Osteoblast (primary cell): ENCODE data around the gene AVP. TPM values are rescaled to one million over a fixed set of nuclear protein-coding genes. Genes with fewer than 3 reads are reported as not detected.
A peak's percentile ranks its signal among the peaks of the same experiment; 100 is the strongest.
"Not testable (repeated sequence)": the region's sequence is repeated elsewhere in the genome, so short reads cannot be mapped to it uniquely, and the experiment has no call there.

Experiments used
- DNase-seq: peaks from one replicate; pipeline ENCODE4 v3.0.0; 2011; ENCODE audit warnings: low spot score, mixed read lengths; ENCODE audit not compliant: insufficient read length; ENCODE audit errors: missing footprints
- H2AFZ ChIP-seq: 2 replicates; pipeline ENCODE4 v1.6.0; 2011; ENCODE audit warnings: mild to moderate bottlenecking, low read length
- H3K27ac ChIP-seq: 2 replicates; pipeline ENCODE4 v1.5.1; 2011; ENCODE audit warnings: mild to moderate bottlenecking, low read depth, low read length, moderate library complexity
- H3K27me3 ChIP-seq: 2 replicates; pipeline ENCODE4 v1.6.0; 2012; ENCODE audit warnings: mild to moderate bottlenecking, control low read depth, inconsistent platforms, low read length, moderate library complexity; ENCODE audit not compliant: insufficient read depth
- H3K36me3 ChIP-seq: 2 replicates; pipeline ENCODE4 v1.5.1; 2011; ENCODE audit warnings: mild to moderate bottlenecking, low read length, control low read depth, moderate library complexity; ENCODE audit not compliant: insufficient read depth
- H3K4me1 ChIP-seq: 2 replicates; pipeline ENCODE4 v1.5.1; 2011; ENCODE audit warnings: mild to moderate bottlenecking, low read length, control low read depth, moderate library complexity; ENCODE audit not compliant: insufficient read depth
- H3K4me2 ChIP-seq: 2 replicates; pipeline ENCODE4 v1.6.0; 2011; ENCODE audit warnings: mild to moderate bottlenecking, low read length; ENCODE audit not compliant: insufficient read depth
- H3K4me3 ChIP-seq: fragments of 200-600 bp; sonication (generic); 3 replicates; pipeline ENCODE4 v1.5.1; 2012; ENCODE audit warnings: mild to moderate bottlenecking, low read length, inconsistent platforms; ENCODE audit not compliant: insufficient read depth
- H3K79me2 ChIP-seq: 2 replicates; pipeline ENCODE4 v1.6.0; 2012; ENCODE audit warnings: mild to moderate bottlenecking, low read length, control low read depth, inconsistent platforms; ENCODE audit not compliant: insufficient read depth
- H3K9me3 ChIP-seq: 2 replicates; pipeline ENCODE4 v1.5.1; 2011; ENCODE audit warnings: low read depth, low read length, control low read depth
- H4K20me1 ChIP-seq: 2 replicates; pipeline ENCODE4 v1.6.0; 2012; ENCODE audit warnings: mild to moderate bottlenecking, low read length, control low read depth; ENCODE audit not compliant: insufficient read depth
- total RNA-seq: library from RNA; depleted of rRNA; stranded (reverse); fragments of >200 nt; gene quantifications from 2 replicates; pipeline ENCODE4 v1.2.3, GENCODE V29; 2012
- TF ChIP-seq, protein P1 (sequence below): IDR thresholded peaks from 2 replicates; pipeline ENCODE4 v1.5.1; 2011; ENCODE audit warnings: mild to moderate bottlenecking, low read depth, low read length, moderate library complexity; ENCODE audit errors: extremely low read depth

Gene AVP
- total RNA-seq, 1 donor = not detected

DNA sequence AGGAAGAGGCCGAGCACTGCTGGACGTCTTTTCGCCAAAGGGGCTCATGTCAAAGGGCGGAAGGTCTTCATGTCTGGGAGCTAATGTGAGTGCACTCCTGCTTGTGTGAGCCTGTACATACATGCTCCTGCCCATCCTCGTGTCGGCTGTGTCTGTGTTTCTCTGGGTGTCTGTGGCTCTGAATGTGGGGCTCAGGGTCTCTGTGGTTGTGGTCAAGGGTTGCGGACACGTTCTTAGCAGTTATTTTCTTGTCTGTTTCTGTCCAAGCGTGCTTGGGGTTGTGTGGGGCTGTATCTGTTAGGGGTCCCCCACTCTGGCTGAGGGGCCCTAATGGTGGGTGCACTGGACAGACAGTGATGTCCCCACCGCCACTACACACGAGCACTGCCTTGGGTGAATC lies 2.9 kb downstream of the AVP start:
- TF ChIP-seq, protein P1, sequence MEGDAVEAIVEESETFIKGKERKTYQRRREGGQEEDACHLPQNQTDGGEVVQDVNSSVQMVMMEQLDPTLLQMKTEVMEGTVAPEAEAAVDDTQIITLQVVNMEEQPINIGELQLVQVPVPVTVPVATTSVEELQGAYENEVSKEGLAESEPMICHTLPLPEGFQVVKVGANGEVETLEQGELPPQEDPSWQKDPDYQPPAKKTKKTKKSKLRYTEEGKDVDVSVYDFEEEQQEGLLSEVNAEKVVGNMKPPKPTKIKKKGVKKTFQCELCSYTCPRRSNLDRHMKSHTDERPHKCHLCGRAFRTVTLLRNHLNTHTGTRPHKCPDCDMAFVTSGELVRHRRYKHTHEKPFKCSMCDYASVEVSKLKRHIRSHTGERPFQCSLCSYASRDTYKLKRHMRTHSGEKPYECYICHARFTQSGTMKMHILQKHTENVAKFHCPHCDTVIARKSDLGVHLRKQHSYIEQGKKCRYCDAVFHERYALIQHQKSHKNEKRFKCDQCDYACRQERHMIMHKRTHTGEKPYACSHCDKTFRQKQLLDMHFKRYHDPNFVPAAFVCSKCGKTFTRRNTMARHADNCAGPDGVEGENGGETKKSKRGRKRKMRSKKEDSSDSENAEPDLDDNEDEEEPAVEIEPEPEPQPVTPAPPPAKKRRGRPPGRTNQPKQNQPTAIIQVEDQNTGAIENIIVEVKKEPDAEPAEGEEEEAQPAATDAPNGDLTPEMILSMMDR = no peak
- H3K9me3 ChIP-seq = no peaks in the 10 kb centered on the region
- H3K79me2 ChIP-seq = no peaks in the 10 kb centered on the region
- no peaks in the 10 kb centered on the region for H4K20me1 ChIP-seq
- H3K4me2 ChIP-seq = no peak overlapping the region
- H3K27me3 ChIP-seq = peaks cover 34% of the 10 kb centered on the region
- DNase-seq = peak; percentile 85
- no peak overlapping the region for H3K27ac ChIP-seq
- H2AFZ ChIP-seq = no peak overlapping the region
- no peak overlapping the region for H3K4me3 ChIP-seq
- no peaks in the 10 kb centered on the region for H3K36me3 ChIP-seq
- H3K4me1 ChIP-seq = peaks cover 10% of the 10 kb centered on the region

DNA sequence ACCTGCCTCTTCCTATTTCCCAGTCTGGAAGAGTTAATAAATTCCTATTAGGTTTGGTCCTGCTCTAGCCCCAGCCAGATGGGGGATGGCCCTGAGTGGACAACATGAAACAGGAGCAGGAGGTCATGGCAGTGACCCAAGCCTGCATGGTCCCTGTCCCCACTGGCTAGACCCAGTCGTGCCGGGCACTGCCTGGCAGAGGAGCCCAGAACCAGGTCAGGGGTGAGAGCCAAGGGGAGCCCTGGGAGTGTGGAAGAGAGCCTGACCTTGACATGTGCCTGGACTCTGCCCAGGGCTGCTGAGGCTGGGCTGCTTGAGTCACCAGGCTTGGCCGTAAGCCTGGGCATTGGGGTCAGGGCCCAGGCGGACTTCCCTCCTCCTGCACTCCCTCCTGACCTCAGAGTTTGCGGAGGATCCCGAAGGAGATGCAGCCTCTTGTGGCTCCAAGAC lies 3.6 kb downstream of the AVP start:
- Histone ChIP-seq H3K27me3 (peaks cover 34% of the 10 kb centered on the region), H3K4me2 (no peak overlapping the region), H4K20me1 (no peaks in the 10 kb centered on the region), H3K4me3 (no peak overlapping the region), H3K4me1 (peaks cover 10% of the 10 kb centered on the region), H3K79me2 (no peaks in the 10 kb centered on the region), H2AFZ (no peak overlapping the region), H3K36me3 (no peaks in the 10 kb centered on the region), H3K27ac (no peak overlapping the region), H3K9me3 (no peaks in the 10 kb centered on the region)
- peak; percentile 100 for DNase-seq
- TF ChIP-seq, protein P1 = no peak

DNA sequence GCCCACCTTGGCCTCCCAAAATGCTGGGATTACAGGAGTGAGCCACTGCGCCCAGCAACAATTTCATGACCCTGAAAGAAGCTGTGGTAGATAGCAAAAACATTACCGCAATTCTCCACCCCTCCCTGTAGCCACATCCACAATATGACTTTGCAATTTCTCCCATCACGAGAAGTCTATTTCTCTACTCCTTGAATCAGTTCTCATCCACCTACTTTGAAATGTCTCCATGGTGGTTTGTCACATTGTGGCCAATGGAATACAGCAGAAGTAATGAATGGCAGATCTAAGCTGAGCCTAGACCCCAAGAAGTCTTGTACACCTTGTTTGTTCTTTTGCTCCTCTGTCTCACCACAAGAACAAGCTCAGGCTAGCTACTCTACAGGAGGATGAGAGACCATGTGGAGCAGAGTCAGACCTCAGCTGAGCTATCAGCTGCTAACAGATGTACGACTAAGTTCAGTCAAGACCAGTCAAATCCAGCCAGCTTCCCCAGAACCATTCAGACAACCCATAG lies 6.8 kb downstream of the AVP start:
- H3K27ac ChIP-seq = no peak overlapping the region
- no peaks in the 10 kb centered on the region for H3K9me3 ChIP-seq
- H2AFZ ChIP-seq = no peak overlapping the region
- H3K79me2 ChIP-seq = no peaks in the 10 kb centered on the region
- no peak overlapping the region for H3K4me3 ChIP-seq
- peaks cover 23% of the 10 kb centered on the region for H3K27me3 ChIP-seq
- peaks cover 10% of the 10 kb centered on the region for H3K4me1 ChIP-seq
- no peaks in the 10 kb centered on the region for H4K20me1 ChIP-seq
- TF ChIP-seq, protein P1 = no peak
- no peak overlapping the region for H3K4me2 ChIP-seq
- H3K36me3 ChIP-seq = no peaks in the 10 kb centered on the region
- DNase-seq = no peak

DNA sequence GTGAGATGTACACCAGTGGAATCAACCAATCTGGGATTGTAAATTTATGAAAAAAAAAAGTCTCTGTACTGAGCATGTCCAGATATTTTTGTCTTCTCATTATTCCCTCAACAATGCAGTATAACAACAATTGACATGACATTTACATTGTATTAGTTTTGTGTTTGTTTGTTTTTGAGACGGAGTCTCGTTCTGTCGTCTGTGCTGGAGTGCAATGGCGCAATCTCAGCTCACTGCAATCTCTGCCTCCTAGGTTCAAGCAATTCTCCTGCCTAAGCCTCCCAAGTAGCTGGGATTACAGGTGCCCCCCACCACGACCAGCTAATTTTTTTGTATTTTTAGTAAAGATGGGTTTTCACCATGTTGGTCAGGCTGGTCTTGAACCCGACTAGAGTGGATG lies 9.2 kb downstream of the AVP start:
- H3K27me3 ChIP-seq = peaks cover 26% of the 10 kb centered on the region
- DNase-seq, H3K79me2 ChIP-seq, H3K4me1 ChIP-seq, H3K4me2 ChIP-seq, H3K27ac ChIP-seq, H2AFZ ChIP-seq, H4K20me1 ChIP-seq, H3K4me3 ChIP-seq, H3K9me3 ChIP-seq, H3K36me3 ChIP-seq: not testable (repeated sequence)
